ENCODE measurements around the gene KRAS.

The KRAS gene

DNA sequence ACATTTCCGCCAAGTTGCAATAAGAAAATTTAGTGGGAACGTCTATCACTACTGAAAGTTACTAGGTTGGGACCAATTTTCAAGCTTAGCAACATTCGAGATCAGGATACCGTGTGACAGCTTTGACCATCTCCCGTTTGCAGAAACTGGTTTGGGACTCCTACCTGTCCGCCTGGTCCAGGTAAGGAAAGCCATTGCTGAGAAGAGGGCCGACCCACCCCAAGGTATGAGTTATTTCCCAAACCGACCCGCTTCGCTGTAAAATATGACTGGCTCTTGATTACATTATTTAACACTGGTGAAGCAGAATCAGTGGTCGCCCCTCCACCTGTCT, 56.0 kb downstream of the KRAS start:
- no peak for DNase-seq

DNA sequence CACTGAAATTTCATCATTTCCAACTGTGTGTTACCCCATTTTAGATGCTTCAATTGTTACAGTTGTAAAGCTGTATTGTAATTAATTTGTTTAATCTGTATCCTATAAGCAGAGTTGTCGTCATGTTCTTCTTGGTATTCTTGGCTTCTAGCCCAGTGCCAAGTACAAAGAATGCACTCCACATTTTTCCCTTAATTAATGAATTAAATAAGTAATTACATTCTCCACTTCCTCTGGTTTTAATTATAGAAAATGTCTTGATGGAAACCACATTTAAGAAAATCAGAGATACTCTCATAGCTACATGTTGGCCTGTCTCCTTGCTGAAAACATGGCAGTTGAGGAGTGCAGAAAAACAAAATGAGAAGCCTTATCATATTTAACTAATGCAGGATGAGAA, 56.5 kb downstream of the KRAS start:
- no peak for DNase-seq

DNA sequence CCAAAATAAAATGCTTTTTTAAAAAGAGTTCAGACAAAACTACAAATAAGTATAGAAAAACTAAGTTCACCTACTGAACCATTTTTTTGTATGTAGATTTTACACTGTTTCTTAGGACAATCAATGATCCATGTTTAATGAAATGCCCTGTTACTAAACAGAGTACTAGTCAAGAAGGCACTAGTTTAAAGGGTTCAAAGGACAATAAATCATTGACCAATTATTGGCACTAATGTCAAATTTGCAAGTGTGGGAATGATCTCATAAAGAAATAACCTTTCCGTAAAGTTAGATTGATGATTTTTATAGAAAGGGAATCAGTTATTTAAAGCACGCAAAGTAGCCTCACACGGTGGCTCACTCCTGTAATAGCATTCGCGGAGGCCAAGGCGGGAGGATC, 59.9 kb downstream of the KRAS start:
- DNase-seq: no peak

DNA sequence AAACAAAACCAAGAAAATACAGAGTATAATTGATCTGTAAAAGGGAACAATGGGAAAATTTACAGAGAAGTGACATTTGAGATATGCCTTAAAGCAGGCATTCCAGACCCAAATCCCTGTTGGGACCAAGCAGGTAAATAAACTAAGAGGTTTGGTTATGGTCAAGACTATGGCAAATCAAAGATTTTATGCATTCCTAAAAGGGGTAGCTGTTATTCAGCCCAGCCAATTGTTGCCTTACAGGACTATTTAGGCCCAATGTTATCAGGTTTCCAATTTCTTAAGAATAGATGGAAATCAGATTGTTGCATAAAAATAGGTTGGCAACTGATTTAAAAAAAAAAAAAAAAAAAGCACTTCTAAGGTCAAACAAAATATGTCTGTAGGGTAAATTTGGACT, 61.1 kb downstream of the KRAS start:
- no peak for DNase-seq

DNA sequence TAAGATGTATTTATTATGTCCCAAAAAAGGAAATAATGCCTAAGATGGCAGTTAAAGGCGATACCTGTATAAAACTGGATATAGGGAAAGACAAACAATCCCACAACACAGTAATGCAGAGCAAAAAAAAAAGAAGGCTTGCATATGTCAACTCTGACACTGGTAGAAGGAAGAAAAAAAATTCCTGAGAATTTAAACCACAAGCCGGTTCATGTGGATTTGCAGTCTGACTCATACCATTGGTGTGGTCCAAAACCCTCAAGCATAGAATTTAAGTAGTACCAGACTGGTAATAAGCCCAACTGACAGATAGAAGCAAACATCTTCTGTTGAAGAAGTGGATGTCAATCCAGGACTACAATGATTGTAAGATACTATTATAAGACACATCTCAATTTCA, 62.9 kb downstream of the KRAS start:
- no peak for DNase-seq

DNA sequence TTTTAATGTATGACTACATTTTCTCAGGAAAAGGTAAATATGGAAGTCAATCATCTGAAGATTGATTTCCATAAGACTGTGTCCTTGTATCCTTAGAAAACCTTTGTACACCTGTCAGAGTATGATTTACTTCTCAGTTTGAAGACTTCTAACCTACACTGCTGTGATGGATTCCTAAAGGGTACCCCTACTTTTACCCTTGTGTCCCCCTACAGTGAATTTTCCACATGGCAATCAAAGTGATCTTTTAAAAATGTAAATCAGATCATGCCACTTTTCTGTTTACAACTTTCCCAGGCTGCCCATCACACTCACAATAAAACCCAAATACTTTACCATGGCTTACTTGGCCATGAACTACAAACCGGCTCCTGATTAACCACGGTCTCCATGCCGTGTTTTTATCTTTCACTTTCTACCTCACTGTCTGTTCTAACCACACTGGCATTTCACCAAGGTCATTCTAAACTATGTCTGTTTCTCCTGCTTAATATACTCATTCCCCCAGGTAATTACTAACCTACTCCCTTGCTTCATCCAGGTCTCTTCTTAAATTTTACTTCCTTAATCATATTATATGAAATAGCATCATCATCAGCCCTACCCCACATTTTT, 63.8 kb downstream of the KRAS start:
- DNase-seq: no peak

DNA sequence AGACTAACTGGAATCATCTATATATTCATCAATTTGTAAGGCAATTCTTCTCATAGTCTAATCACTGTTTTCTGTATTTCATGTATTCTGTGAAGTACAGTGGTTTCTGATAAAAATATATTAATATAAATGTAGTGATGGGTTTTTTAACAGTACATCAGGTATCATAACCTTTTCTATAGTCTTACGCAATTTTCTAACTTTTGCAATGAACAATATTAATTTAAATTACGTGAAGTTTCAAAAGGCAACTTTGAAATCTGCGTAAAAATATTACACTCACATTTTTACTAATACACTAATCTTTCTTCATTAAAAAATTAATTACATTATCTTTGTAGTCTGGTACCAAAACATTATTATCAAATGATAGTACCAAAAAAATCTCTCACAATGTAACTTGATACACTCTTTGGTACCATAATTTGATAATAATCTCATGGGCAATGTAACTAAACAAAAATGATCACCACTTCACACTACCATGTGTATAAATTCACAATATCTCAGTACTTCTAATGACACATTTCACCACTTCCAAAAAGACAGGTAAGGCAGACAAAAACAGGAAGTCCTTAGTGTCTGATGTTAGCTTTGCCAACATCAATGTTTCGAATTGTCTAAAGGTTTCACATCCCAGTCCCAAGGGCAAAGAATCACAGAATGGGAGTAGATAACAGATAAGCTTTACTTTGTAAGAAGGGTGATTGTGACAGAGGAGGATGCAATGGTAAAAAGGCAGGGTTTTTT, 64.5 kb downstream of the KRAS start:
- no peak for DNase-seq

DNA sequence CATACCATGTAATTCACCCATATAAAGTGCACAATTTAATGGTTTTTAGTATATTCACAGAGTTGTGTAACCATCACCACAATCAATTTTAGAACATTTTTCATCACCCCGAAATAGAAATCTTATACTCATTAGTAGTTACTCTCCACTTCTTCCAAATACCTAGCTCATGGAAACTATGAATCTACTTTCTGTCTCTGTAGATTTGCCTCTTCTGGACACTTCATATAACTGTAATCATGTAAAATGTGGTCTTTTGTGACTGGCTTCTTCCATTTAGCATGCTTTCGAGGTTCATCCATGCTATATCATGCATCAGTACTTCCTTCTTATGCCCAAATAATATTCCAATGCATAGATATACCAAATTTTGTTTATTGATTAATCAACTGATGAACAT, 66.6 kb downstream of the KRAS start:
- no peak for DNase-seq

DNA sequence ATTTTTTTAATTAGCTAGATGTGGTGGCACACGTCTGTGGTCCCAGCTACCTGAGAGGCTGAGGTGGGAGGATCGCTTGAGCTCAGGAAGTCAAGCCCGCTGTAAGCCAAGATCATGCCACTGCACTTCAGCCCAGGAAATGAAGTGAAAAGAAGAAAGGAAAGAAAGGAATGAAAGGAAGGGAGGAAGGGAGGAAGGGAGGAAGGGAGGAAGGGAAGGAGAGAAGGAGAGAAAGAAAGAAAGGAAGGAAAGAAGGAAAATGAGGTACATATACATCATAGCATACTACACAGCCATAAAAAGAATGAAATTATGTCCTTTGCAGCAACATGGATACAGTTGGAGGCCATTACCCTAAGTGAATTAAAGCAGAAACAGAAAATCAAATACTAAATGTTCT, 68.0 kb downstream of the KRAS start:
- no peak for DNase-seq

DNA sequence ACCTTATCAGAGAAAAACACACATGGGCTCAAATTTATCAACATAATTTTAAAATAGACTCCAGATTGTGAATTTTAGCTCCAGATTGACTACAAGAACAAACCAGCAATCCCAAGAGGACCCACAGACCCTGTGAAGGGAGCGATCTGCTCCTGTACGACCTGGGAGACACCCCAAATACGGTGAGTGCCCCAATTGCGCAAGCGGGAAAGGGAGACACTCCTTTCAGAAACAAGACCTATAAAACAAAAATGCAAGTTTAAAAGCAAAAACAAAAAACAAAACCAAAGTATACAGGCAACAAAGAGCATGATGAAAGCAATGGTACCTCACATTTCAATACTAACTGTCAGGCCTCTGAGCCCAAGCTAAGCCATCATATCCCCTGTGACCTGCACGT, 87.9 kb downstream of the KRAS start:
- DNase-seq: no peak

DNA sequence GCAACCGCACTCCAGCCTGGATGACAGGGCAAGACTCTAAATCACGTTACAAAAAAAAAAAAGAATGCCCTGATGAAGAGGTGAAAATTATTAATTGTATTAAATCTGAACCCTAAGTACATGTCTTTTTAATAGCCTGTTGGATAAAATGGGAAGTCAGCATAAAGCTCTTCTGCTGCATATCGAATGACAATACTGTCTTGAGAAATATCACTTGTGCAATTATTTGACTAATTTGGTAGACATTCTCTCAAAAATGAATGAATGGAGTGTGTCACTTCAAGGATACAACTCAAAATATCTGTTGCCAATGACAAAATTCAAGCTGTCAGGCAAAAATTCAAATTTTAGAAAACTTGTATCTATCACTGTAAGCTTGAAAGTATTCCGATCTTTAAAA, 94.7 kb downstream of the KRAS start:
- no peak for DNase-seq

DNA sequence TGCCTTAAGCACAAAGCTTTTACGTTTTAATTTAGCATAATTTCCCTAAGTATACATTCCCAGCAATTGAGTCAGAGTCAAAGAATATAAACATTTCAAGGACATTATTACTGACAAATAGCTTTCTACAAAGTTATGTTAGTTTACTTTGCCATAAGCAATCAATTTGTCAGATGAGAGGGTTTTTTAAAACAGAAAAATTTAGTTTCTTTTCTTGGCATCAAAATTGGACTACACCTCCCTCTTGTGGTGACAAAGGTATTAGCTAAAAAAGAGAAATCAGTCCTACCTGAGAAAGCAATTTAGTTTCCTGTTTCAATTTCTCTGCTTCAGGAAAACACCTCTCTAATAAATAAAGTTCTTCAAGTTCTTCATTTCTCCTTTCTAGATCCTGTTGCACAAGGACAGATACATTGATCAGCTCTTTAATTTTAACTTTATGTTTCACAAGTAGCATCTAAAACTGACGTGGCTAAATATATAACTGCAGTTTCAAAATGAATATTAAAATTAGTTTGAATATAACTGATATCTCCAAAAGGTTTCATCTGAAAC, 95.6 kb downstream of the KRAS start:
- DNase-seq: no peak
